Breast epithelium (tissue), 4 donors: ENCODE measurements around the gene DACT3. TPM values are rescaled to one million over a fixed set of nuclear protein-coding genes. Genes with fewer than 3 reads are reported as not detected.

Source experiments
- DNase-seq, 2 donors: peaks; one replicate each; pipeline ENCODE4 v3.0.0-alpha.2; 2019; ENCODE audit warnings: low spot score in 2 of 2
- H3K27ac ChIP-seq, 2 donors: fragments of 200-600 bp; sonication (generic) in 1 of 2; one replicate each; pipeline ENCODE4 v1.5.1; 2016 to 2019; ENCODE audit warnings: mild to moderate bottlenecking in 1 of 2
- H3K27me3 ChIP-seq, 2 donors: fragments of 200-600 bp; sonication (generic) in 1 of 2; one replicate each; pipeline versions ENCODE4 v1.5.1 to v1.6.0; 2017 to 2019; ENCODE audit warnings: control low read depth in 1 of 2, mild to moderate bottlenecking in 1 of 2
- H3K36me3 ChIP-seq: fragments of 200-600 bp; one replicate; pipeline ENCODE4 v1.5.1; 2019
- H3K4me1 ChIP-seq, 2 donors: fragments of 200-600 bp; sonication (generic); one replicate each; pipeline ENCODE4 v1.5.1; 2016 to 2019; ENCODE audit warnings: control low read depth in 1 of 2
- H3K4me3 ChIP-seq, 3 donors: fragments of 200-600 bp; sonication (generic); 1 replicate in 2 of 3; 2 replicates in 1 of 3; pipeline ENCODE4 v1.5.1; 2016 to 2019; ENCODE audit warnings: mild to moderate bottlenecking in 3 of 3, moderate library complexity in 2 of 3
- H3K9me3 ChIP-seq, 2 donors: fragments of 200-600 bp; sonication (generic) in 1 of 2; one replicate each; pipeline ENCODE4 v1.5.1; 2016 to 2019; ENCODE audit warnings: control low read depth in 1 of 2
- CTCF ChIP-seq, 3 donors: fragments of 450-650 bp; IDR thresholded peaks; one replicate each; pipeline ENCODE4 v1.5.1; 2016 to 2017; ENCODE audit warnings: antibody characterized with exemption in 3 of 3, mild to moderate bottlenecking in 3 of 3, moderate library complexity in 3 of 3
- POLR2A ChIP-seq: fragments of 450-650 bp; IDR thresholded peaks from one replicate; pipeline ENCODE4 v1.6.1; 2016; ENCODE audit warnings: antibody characterized with exemption, mild to moderate bottlenecking, moderate library complexity
- POLR2AphosphoS5 ChIP-seq, 3 donors: sonication (generic); formaldehyde crosslinking; IDR thresholded peaks; one replicate each; pipeline ENCODE4 v1.6.1; 2017; ENCODE audit warnings: antibody characterized with exemption in 3 of 3
- intact Hi-C: fragments of 100-400 bp; cut with DNase I; formaldehyde crosslinking; loops from one replicate; pipeline ENCODE4 v1.15.1; 2023; ENCODE audit warnings: low total_unique reads
- total RNA-seq, 3 donors: library from RNA; depleted of rRNA; stranded (reverse); fragments of >200 nt; gene quantifications; one replicate each; pipeline ENCODE4 v1.1.0, GENCODE V29; 2016

DACT3 gene
- total RNA-seq, 3 donors from 2014 or later, result 0.48 to 3.9 (median 1.9) TPM

GRCh38 chr19:46617601-46618000 is 43.4 kb downstream of the DACT3 start:
- DNase-seq, result no peak
- peak overlapping the region; percentile 38 to 68 for H3K27ac ChIP-seq
- H3K36me3 ChIP-seq, result no peaks in the 10 kb centered on the region
- peaks cover 11 to 14% of the 10 kb centered on the region in 2 donors for H3K4me1 ChIP-seq
- TF ChIP-seq POLR2A (no peak), POLR2AphosphoS5 (IDR thresholded peaks at IDR 0.05) (no peak), CTCF (IDR thresholded peaks at IDR 0.05) (no peak)
- H3K27me3 ChIP-seq, result no peaks in the 10 kb centered on the region
- H3K9me3 ChIP-seq, result no peaks in the 10 kb centered on the region
- no peak overlapping the region for H3K4me3 ChIP-seq
- intact Hi-C loops, result loop anchor here (5.0 kb wide), 1 partner anchor 45 kb away; the partner anchor contains the start of gene DACT3

GRCh38 chr19:46616631-46617322 is 44.2 kb downstream of the DACT3 start:
- DNase-seq, result peak in 1 of 2 donors; percentile 56
- no peaks in the 10 kb centered on the region for H3K9me3 ChIP-seq
- peaks cover 11 to 14% of the 10 kb centered on the region in 2 donors for H3K4me1 ChIP-seq
- H3K27me3 ChIP-seq, result no peaks in the 10 kb centered on the region
- peak overlapping the region; percentile 38 to 68 for H3K27ac ChIP-seq
- H3K36me3 ChIP-seq, result no peaks in the 10 kb centered on the region
- H3K4me3 ChIP-seq, result no peak overlapping the region
- peak in 2 of 3 donors; percentile 31 to 35 for TF ChIP-seq CTCF (IDR thresholded peaks at IDR 0.05)
- TF ChIP-seq POLR2A, result no peak
- intact Hi-C loops, result loop anchor here (5.0 kb wide), 1 partner anchor 46 kb away; the partner anchor contains the start of gene DACT3

GRCh38 chr19:46615966-46616365 is 45.0 kb downstream of the DACT3 start:
- intact Hi-C loops, result loop anchor here (5.0 kb wide), 1 partner anchor 46 kb away; the partner anchor contains the start of gene DACT3
- no peak for DNase-seq
- no peak for TF ChIP-seq POLR2A
- no peak for TF ChIP-seq CTCF (IDR thresholded peaks at IDR 0.05)
- no peak for TF ChIP-seq POLR2AphosphoS5 (IDR thresholded peaks at IDR 0.05)
- Histone ChIP-seq H3K27me3 (no peaks in the 10 kb centered on the region), H3K36me3 (no peaks in the 10 kb centered on the region), H3K4me1 (peaks cover 6 to 14% of the 10 kb centered on the region in 2 donors), H3K4me3 (no peak overlapping the region), H3K9me3 (no peaks in the 10 kb centered on the region), H3K27ac (no peak overlapping the region)

- intact Hi-C loops, result no loop called here
- Histone ChIP-seq H3K36me3 (no peaks in the 10 kb centered on the region), H3K4me3 (no peak overlapping the region), H3K4me1 (peaks cover 4 to 10% of the 10 kb centered on the region in 2 donors), H3K27me3 (no peaks in the 10 kb centered on the region), H3K9me3 (no peaks in the 10 kb centered on the region), H3K27ac (no peak overlapping the region)
- DNase-seq, result peak; percentile 67 to 78
- TF ChIP-seq POLR2A (no peak), POLR2AphosphoS5 (IDR thresholded peaks at IDR 0.05) (no peak), CTCF (IDR thresholded peaks at IDR 0.05) (peak; percentile 88 to 91 (median 90))
Measured at GRCh38 chr19:46614114-46614722, 46.8 kb downstream of the DACT3 start.

GRCh38 chr19:46613525-46613924 is 47.5 kb downstream of the DACT3 start:
- intact Hi-C loops, result no loop called here
- DNase-seq, result no peak
- H3K4me3 ChIP-seq, result no peak overlapping the region
- peaks cover 4 to 10% of the 10 kb centered on the region in 2 donors for H3K4me1 ChIP-seq
- TF ChIP-seq POLR2A (no peak), CTCF (IDR thresholded peaks at IDR 0.05) (no peak), POLR2AphosphoS5 (IDR thresholded peaks at IDR 0.05) (no peak)
- H3K27me3 ChIP-seq, result no peaks in the 10 kb centered on the region
- H3K27ac ChIP-seq, result no peak overlapping the region
- H3K9me3 ChIP-seq, result no peaks in the 10 kb centered on the region
- no peaks in the 10 kb centered on the region for H3K36me3 ChIP-seq
